ENCODE measurements around the gene COX7B2.

GRCh38 chr4:46954643-46955042, 45.6 kb upstream of the COX7B2 start:
- no peak for TF ChIP-seq POLR2A (IDR thresholded peaks at IDR 0.05; ENCODE audit: low read depth, low read length)
- no peak for TF ChIP-seq POLR2AphosphoS5 (IDR thresholded peaks at IDR 0.05; ENCODE audit: low read depth, low read length)
- TF ChIP-seq SPI1 (IDR thresholded peaks at IDR 0.05; ENCODE audit: low read depth, low read length), result no peak
- TF ChIP-seq TAF1 (IDR thresholded peaks at IDR 0.05; ENCODE audit: low read depth, low read length), result no peak
- no peak for TF ChIP-seq PAX5 (IDR thresholded peaks at IDR 0.05; ENCODE audit: insufficient read depth, low read length, severe bottlenecking)
